ENCODE measurements around the gene CLEC4F. TPM values are rescaled to one million over a fixed set of nuclear protein-coding genes. Genes with fewer than 3 reads are reported as not detected.

CLEC4F gene
- total and polyA plus RNA-seq, 8 donors = 0.12 to 0.56 (median 0.21) TPM; not detected in 2

GRCh38 chr2:70779491-70779890 is 40.9 kb downstream of the CLEC4F start:
- no peak for TF ChIP-seq CTCF (IDR thresholded peaks at IDR 0.05)
- Histone ChIP-seq H3K9me3 (no peaks in the 10 kb centered on the region), H3K27me3 (no peaks in the 10 kb centered on the region), H3K27ac (no peak overlapping the region), H3K4me1 (no peaks in the 10 kb centered on the region), H3K36me3 (no peaks in the 10 kb centered on the region), H3K4me3 (no peak overlapping the region)
- intact Hi-C loops (cut with DNase I) = no loop called here
- DNase-seq (no peak), ATAC-seq (no peak), FAIRE-seq (no peak)
- WGBS, 2 donors = 55 to 65% methylated on average over 3 of the region's 3 CpGs

- WGBS, 2 donors = 49 to 78% methylated on average over 1 of the region's 1 CpG
- Histone ChIP-seq H3K4me1 (no peaks in the 10 kb centered on the region), H3K36me3 (no peaks in the 10 kb centered on the region), H3K27me3 (no peaks in the 10 kb centered on the region), H3K4me3 (no peak overlapping the region), H3K27ac (no peak overlapping the region), H3K9me3 (no peaks in the 10 kb centered on the region)
- intact Hi-C loops (cut with DNase I) = no loop called here
- ATAC-seq (no peak), DNase-seq (no peak), FAIRE-seq (no peak)
- TF ChIP-seq CTCF (IDR thresholded peaks at IDR 0.05) = no peak
These were observed 41.7 kb downstream of the CLEC4F start for GRCh38 chr2:70778676-70779075.

- intact Hi-C loops (cut with DNase I) = no loop called here
- FAIRE-seq (no peak), DNase-seq (no peak), ATAC-seq (no peak)
- no peaks in the 10 kb centered on the region for H3K9me3 ChIP-seq
- TF ChIP-seq CTCF (IDR thresholded peaks at IDR 0.05) = no peak
- H3K36me3 ChIP-seq = no peaks in the 10 kb centered on the region
- no peaks in the 10 kb centered on the region for H3K27me3 ChIP-seq
- no peak overlapping the region for H3K4me3 ChIP-seq
- H3K4me1 ChIP-seq = no peaks in the 10 kb centered on the region
- H3K27ac ChIP-seq = no peak overlapping the region
- 49 to 50% methylated on average over 2 of the region's 2 CpGs for WGBS, 2 donors
These were observed 42.9 kb downstream of the CLEC4F start for GRCh38 chr2:70777450-70777849.

- no peaks in the 10 kb centered on the region for H3K27me3 ChIP-seq
- H3K4me3 ChIP-seq = no peak overlapping the region
- FAIRE-seq (no peak), DNase-seq (no peak), ATAC-seq (no peak)
- H3K36me3 ChIP-seq = no peaks in the 10 kb centered on the region
- intact Hi-C loops (cut with DNase I) = no loop called here
- no peak for TF ChIP-seq CTCF (IDR thresholded peaks at IDR 0.05)
- H3K27ac ChIP-seq = no peak overlapping the region
- 81 to 85% methylated on average over 3 of the region's 3 CpGs for WGBS, 2 donors
- H3K9me3 ChIP-seq = no peaks in the 10 kb centered on the region
- no peaks in the 10 kb centered on the region for H3K4me1 ChIP-seq
These were observed 44.1 kb downstream of the CLEC4F start for GRCh38 chr2:70776266-70776665.

GRCh38 chr2:70775141-70775540 is 45.3 kb downstream of the CLEC4F start:
- H3K27me3 ChIP-seq = no peaks in the 10 kb centered on the region
- no peak for ATAC-seq
- intact Hi-C loops (cut with DNase I) = no loop called here
- WGBS, 2 donors = 48 to 56% methylated on average over 2 of the region's 2 CpGs
- no peak overlapping the region for H3K4me3 ChIP-seq
- no peaks in the 10 kb centered on the region for H3K36me3 ChIP-seq
- no peak overlapping the region for H3K27ac ChIP-seq
- H3K9me3 ChIP-seq = no peaks in the 10 kb centered on the region
- H3K4me1 ChIP-seq = no peaks in the 10 kb centered on the region
- no peak for FAIRE-seq
- no peak for DNase-seq
- no peak for TF ChIP-seq CTCF (IDR thresholded peaks at IDR 0.05)
